Measurements from ENCODE around the gene PPFIBP2.
"Not testable (repeated sequence)": the region's sequence is repeated elsewhere in the genome, so short reads cannot be mapped to it uniquely, and the experiment has no call there.

The PPFIBP2 gene

DNA sequence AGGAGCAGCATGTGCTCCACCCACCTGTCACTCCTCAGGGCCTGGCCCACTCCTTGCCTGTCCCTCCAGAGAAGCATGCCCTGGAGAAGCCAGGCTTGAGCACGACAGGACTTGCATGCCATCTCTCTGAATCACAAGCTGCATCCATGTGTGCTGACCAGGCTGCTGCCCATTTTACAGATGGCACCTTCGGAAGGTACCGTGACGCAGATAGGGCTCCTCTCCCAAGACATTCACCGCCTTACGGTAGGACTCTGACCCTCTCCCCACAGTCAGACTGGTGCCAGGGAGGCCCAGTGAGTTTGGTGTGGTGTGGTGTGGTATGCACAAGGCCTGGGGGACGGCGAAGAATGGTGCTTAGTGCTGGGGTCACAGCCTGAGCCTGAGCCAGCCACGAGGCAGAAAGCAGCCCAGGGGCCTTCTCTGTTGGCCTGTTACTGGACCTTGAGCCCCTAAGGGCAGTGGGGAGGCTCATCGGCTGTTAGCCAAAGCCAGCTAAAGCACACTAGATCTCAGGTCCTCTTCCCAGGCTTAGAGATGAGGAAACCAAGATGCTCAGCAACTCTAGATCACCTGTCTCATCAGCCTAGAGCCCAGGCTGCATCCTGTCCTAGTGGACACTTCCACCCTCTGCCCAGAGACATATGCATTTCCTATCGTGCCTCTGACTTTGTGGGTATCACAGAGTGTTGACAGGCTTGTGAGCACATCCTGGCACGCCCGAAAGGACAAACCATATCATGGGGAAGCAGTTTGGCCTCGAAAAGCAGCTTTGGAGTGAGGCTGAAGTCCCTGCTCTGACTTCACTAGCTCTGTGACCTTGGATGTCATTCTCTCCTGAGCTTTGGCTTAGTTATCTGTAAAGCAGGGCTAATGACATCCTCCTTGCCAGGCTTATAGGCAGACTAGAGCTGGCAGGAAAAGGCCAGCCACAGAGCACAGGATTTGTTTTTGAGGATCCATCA is 141.7 kb downstream of the PPFIBP2 start:
- FAIRE-seq (no peak), DNase-seq (ENCODE audit: insufficient read length, low spot score) (no peak)

DNA sequence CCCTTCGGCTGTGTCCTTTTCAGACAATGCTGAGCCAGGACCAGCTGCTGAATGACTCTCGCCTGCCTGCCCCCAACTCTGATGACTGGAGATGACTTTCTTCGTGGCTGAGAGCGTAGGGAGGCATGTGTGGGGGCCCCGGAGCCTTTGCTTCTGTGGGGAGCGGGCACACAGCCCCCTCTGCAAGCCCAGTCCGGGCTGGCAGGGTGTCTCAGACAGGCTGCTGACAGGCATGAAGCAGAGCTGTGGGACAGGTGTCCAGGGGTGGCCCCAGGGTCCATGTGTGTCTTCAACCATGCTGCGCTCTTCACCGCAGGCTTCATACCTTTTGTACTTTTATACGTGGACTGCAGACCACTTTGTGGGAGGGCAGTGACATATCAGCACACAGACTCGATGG is 142.9 kb downstream of the PPFIBP2 start:
- FAIRE-seq (no peak), DNase-seq (ENCODE audit: insufficient read length, low spot score) (no peak)

DNA sequence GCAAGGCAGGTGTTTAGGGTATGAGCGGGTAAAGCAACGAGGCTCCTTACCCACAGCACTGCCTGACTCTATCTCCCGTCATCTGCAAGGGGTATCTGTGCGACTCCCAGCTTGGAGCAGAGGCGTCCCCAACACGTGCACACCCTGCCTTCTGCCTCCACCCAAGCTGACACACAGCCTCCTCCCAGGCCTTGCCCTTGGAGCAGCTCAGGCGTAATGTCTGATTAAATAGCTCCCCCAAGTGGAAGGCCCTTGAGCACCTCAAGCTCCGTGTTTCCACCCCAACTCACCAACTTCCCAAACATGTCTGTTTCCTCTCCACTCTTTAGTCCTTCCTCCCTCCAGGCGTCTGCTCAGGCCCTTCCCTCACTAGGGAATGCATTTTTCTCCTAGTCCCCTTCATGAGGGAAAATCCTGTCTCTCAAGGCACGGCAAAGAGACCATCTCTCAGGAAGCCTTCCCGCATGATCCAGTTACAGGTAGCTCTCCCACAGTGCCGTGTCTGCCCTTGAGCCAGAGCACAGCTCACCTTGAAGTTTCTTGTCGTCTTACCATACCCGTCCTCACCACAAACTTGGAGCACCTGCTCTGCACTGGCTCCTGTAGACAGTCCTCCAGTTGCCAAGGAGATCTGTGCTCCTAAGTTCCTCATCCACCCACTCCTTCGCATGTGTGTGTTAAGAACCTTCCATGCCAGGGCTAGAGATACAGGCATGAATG is 143.7 kb downstream of the PPFIBP2 start:
- DNase-seq (ENCODE audit: insufficient read length, low spot score) (no peak), FAIRE-seq (no peak)

DNA sequence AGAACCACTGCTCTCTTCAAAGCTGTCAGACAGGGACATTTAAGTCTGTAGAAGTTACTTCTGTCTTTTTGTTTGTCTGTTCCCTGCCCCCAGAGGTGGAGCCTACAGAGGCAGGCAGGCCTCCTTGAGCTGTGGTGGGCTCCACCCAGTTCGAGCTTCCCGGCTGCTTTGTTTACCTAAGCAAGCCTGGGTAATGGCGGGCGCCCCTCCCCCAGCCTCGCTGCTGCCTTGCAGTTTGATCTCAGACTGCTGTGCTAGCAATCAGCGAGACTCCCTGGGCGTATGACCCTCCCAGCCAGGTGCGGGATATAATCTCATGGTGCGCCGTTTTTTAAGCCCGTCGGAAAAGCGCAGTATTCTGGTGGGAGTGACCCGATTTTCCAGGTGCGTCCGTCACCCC is 149.7 kb downstream of the PPFIBP2 start:
- not testable (repeated sequence) for FAIRE-seq

DNA sequence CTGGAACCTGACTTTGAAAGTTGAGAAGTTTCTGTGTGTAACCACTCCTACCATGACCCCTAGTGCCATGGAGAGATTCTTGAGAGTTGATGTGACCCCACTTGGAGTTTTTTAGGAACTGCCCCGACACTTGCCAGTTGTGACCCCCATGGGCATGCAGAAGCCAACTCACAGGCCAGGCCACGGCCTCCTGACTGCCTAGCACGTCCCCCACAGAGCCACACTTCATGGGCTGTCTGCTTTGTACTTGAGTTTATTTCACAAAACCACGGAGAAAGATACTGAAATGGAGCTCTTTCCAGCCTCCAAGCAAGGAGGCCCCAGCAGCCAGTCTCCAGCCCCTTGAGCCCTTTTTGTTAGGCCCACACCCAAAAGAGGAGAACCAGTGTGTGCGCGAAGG is 151.1 kb downstream of the PPFIBP2 start:
- FAIRE-seq (no peak), DNase-seq (ENCODE audit: insufficient read length, low spot score) (no peak)

More for the DNA sequence above, 149.7 kb downstream of the PPFIBP2 start:
- not testable (repeated sequence) for DNase-seq (ENCODE audit: insufficient read length, low spot score)

DNA sequence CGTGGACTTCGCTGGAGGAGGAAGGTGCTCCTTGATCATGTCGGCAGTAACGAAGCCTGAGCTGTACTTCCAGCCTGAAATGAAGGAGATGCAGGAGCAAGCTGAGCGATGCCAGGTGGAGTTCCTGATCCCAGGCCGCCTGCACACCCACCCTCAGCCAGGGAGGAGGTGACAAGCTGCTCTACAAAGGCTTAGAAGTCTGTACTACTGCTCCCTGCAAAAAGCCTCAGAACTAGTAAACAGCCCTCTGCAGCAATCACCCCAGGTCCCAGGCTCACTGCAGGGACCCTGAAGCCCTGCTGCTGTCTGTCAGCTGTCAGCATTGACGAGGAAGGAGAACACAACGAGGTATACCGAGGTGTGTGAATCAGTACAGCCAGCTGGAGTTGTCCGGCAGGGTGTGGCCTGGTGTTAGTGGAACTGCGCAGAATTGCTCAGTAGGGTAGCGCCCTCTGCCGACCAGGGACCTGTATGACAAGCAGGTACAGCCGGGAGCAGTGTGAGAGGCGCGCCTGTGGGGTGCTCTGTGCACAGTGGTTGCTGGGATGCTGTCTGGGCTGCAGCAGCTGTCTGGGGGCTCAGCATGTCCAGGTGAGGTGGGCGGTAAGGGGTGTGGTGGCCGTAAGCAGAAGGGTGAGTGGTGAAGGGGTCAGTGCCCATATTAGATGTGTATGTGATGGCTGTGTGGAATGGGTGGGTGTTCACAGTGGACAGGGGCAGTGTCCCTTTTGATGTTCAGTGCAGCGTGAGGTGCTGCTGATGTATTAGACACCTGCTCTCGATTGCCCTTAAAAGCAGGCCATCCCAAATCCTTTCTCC is 151.9 kb downstream of the PPFIBP2 start:
- peak; percentile 85 for DNase-seq (ENCODE audit: insufficient read length, low spot score)
- FAIRE-seq = peak; percentile 95

DNA sequence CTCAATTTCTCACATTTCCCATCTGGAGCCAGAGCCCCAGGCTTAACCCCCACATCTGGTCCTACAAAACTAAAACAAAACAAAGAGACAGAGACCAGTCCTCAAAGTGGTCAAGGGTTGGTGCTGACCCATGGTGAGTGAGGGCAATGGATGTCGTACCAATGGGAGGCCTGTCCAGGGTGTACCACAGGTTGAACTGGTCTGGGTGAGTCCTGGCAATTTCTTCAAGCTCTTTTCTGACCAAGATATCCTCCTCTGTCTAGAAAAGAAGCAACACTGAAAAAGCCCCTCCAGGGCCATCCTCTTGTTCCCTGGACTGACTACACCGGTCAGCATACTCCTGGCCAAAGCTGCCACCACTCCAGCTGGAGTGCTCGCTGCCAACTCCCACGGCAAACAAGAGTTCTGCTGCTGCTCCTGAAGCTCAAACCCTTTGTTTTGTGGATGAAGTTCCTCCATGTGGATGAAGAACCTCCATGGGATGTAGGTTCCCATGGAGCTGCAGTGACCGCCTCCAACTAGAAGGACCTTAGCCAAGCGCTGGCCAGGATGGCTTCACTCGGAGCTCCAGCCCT is 152.6 kb downstream of the PPFIBP2 start:
- FAIRE-seq (no peak), DNase-seq (ENCODE audit: insufficient read length, low spot score) (no peak)

DNA sequence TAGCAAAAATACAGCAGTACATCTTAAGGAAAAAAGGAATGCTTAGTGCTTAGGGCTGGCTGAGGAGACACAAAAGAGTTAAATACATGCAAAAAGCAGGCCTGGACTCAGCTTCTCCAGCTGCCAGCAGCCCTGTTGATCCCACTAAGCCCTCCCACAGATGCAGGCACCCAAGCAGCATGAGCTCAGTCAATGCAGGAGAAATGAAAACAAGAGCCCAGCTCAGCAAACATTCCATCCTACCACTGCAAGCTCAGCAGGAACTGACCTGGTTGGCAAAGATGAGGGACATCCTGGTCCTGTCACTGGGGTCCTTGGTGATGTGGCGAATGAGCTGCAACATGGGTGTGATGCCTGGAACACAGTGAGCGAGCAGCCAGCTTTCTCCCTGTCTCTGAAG is 153.7 kb downstream of the PPFIBP2 start:
- FAIRE-seq (no peak), DNase-seq (ENCODE audit: insufficient read length, low spot score) (no peak)

DNA sequence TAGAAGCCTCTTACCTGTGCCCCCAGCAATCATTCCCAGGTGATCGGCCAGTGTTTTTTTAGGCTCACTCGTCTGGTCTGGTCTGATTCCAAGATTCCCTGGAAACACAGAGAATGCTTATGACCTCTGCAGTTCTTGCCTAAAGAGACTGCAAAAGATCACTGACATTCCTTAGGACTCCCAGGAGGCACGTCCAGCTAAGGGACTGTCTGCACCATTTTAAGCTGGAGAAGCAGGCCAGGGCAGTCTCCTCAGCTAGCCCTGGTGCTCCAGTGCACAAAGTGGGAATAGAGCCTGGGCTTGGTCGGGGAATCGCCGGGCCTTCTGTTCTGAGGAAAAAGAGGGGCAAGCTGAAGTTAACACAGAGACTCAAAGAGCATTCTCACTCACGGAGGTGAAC is 154.7 kb downstream of the PPFIBP2 start:
- FAIRE-seq (no peak), DNase-seq (ENCODE audit: insufficient read length, low spot score) (no peak)

DNA sequence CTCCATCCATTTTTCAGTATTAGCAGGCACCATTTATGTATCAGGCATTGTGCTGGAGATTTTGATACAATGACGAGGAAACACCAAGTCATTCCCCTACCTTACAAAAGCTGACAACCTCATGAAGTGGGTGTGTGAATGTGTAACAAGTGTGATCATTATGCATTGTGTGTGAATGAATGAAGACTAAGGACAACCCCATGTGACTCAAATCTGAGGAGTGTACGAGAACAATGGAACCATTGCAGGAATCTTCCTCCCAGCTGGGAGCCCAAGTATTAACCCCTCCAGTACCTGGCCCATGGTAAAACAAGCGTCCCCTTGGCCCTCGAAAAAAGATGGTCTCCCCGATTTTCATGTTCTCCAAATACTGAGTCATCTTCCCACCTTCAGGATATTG is 155.1 kb downstream of the PPFIBP2 start:
- no peak for DNase-seq (ENCODE audit: insufficient read length, low spot score)
- no peak for FAIRE-seq

DNA sequence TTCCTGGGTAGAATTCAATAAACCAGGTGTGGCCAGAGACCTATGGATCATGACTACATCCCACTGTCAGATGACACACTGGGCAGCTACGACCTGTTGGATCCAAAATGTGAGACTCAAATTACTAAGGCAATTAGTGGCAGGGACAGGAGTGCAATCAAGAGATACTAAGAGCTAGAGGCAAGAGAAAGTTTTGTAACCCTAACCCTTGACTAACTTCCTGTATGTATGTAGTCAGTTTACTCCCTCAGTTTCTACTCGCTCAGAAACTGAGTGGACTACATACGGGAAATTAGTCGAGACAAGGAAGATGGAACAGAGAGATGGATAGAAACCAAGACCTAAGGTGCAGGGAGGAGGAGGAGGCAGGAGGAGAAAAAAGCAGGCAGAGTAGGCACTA is 156.8 kb downstream of the PPFIBP2 start:
- FAIRE-seq (peak; percentile 73), DNase-seq (ENCODE audit: insufficient read length, low spot score) (no peak)

DNA sequence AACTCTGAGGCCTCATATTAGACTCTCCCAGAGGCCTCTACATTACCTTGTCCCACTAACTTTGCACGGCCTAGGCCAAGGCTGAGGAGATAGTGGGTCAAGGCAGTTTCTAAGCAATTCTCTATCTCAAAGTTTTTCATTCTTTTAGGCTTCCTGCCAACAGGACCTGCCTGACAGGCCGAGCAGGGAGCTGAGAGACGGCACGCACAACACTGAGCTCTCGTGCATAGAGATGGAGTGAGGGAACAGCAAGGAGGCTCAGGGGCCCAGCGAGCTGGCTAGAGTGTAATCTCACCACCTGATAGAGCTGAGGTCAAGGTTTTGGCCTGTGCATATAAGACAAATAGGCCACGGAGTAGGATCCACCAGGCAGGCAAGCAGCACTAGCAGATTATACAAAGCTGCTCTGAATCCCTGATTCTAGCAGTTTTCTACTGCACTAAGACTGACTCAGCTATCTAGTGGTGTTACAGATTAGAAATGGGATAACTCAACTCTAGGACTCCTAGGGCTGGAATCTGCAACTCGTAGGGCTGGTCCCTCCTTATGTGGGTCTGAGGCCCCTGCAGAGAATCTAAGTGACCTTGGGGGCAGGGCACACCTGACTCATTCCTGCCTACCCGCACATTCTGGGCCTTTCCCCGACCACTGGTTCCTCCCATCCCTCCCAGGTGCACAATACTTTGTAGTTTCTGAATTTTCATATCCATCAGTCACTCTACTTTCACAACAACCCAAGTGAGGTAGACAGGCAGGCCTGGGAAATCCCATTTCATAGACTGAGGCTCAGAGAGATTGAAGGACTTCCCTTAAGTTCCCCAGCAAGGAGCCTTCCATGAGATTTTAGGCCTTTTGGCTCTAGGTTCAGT is 157.8 kb downstream of the PPFIBP2 start:
- DNase-seq (ENCODE audit: insufficient read length, low spot score) = no peak
- FAIRE-seq = peak; percentile 88

DNA sequence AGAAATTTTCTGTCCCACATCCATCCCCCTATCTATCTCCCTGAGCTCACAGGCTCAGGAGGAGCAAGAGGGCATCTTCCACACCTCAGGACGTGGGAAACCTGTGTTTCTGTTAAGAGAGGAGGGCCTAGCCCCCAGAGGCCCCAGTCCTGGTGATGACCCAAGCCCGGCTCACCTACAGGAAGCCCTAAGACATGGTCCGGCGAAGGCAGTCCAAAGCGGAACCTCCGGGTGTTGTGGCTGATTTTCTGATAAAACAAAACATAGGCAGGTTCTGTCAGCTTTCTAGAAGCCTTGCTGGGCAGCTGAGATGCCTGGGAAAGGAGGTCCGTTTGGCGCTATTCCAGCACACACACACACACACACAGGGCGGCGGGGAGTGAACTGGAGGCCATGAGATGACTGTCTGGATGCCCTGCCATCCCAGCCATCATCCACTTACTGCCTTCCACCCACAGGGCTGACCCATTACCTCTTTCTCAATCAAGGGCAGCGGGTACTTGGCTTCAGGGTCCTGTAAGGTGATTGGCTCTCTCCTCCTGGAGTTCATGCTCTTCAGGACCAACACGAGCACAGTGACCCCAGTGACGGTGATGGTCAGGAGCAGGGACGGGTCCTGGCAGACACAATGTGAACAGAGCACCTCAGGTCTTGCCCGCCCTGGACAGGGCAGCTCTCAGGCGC is 158.6 kb downstream of the PPFIBP2 start:
- peak; percentile 70 for FAIRE-seq
- no peak for DNase-seq (ENCODE audit: insufficient read length, low spot score)

DNA sequence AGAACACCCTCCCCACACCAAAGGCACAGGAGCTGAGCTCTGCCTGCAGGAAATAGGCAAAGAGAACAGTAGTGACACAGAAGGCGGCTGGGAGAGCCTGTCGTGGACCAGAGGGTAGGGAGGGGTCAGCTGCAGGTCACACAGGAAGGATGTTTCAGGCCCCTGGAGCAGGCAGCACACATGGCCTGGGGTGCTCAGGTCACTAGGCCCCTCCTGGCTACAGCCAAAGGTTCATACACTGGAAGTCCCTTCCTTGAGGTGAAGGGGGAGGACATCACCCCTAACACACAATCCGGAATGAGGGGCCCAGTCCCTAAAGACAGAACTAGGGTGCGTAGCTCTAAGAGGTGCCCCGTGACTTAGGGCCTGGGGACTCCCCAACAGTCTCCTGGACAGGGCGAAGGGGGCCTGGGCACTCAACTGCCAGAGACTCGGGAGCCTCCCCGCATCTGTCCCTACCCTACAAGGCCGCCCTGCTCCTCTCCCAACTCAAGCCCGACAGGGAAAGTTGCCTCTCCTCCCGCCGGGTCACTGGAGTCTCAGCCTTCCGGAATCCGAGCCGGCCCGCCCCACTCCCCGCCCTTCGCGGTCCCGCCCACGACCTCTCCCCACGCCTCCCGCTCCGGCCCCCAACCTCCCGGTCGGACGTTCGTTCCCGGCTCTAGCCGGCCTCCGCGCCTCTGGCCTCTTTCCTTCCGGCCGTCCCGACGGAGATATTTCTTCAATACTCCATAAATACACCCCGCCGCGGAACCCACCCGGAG is 159.3 kb downstream of the PPFIBP2 start, which contains the start of gene CYB5R2:
CYB5R2 (minus strand) TSS at position 541 of the 764 bp plus-strand sequence. CDS start 675 bp downstream, outside the sequence.
- DNase-seq (ENCODE audit: insufficient read length, low spot score) = no peak
- peak; percentile 39 for FAIRE-seq

DNA sequence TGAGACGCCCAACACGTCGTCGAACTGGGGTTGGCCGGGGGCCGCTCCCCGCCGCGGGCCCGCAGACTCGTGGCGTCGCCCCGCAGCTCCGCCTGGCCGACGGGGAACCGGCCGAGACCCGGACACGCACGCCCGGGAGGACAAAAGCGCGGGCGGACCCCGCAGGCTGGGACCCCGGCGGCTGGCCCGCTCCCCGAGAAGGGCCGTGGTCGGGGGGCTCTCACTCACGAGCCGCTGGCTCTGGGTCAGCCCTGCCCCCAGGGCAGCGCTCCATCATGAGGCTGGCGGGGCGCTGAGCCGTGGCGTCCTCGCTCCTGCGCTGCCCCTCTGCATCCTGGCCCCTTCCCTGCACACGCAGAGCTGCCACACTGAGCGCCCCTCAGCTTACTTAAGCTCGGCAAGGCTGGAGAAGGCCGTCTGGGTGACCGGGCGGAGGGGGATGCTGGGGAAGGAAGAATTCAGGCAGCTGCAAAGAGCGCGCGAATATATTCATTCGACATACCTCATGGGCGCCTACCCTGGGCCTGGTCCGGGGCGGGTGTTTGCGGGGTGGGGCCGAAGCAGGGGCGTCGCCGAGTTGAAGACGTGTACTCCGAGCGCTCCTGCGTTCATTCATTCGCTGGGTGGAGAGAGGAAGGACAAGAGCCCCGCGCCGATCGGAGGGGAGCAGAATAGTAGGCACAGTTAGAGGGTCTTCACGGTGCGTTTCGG is 160.1 kb downstream of the PPFIBP2 start:
- DNase-seq (ENCODE audit: insufficient read length, low spot score) (no peak), FAIRE-seq (no peak)

DNA sequence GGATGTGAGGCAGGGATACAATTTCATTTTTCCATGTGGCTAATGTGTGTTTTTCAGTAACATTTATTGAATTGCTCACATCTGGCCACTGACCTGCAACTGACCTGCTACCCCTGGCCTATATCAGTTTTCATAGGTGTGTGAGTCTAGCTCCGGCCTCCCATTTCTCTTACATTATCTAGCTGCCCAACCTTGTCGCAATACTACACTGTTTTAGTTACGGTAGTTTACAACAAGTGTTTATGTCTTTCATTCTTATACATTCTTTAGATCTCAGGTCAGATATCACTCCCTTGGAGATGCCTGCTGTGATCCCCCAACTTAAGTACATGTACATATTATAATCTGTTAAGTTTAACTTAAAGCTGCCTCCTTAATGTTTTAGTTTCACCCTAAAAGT is 161.8 kb downstream of the PPFIBP2 start:
- no peak for FAIRE-seq
- DNase-seq (ENCODE audit: insufficient read length, low spot score) = no peak

DNA sequence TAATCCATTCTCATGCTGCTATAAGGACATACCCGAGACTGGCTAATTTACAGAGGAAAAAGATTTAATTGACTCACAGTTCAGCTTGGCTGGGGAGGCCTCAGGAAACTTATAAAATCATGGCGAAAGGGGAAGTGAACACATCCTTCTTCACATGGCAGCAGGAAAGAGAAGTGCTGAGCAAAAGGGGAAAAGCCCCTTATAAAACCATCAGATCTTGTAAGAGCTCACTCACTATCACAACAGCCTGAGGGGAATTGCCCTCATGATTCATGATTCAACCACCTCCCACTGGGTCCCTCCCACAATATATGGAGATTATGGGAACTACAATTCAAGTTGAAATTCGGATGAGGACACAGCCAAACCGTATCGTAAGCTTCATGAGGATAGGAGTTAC is 163.3 kb downstream of the PPFIBP2 start:
- DNase-seq (ENCODE audit: insufficient read length, low spot score) = no peak
- FAIRE-seq = no peak

DNA sequence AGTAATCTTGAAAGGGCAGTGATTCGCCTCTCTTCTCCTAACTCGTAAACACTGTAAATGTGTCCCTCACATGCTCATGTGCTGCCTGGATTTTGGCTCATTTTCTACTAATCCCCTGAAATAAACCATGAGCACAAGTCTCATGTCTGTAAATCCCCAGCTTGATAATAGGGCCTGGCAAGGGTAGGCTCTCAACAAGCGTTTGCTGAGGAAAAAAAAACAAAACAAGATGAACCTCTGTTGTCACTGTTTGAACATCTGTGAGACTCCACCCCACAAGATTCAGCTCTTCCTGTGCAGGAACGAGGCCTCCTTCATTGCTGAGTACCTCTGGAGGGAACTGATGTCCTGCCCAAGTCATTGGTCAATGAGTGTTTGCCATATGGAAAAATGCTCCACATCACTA is 164.0 kb downstream of the PPFIBP2 start:
- no peak for DNase-seq (ENCODE audit: insufficient read length, low spot score)
- no peak for FAIRE-seq

Measured in GM19239 (cell line).